Measurements from ENCODE around the gene HDAC8. TPM values are rescaled to one million over a fixed set of nuclear protein-coding genes. Genes with fewer than 3 reads are reported as not detected.

Gene HDAC8
- total RNA-seq, 2 experiments from 2014 or later = 5.8 to 6.8 TPM

DNA sequence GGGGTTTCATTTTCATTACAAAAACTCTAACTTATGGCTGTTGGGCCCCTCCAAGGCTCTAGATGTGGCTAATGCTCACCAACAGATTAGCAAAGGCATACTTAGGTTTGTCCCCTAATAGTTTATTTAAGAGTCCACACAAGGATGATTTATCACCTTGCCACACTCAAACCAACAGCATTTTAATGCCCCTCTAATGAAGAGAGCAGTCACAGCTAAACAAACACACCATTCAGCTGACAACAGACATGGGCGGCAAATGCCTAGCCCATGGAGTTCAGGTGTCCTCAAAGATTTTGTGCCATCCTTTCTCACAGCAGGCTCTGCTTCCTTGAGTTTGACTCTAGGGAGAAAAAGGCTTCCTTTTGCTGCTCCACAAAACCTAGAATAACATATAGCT is 205.1 kb downstream of the HDAC8 start:
- Mint-ChIP-seq H3K27ac (no peak overlapping the region), H3K4me3 (no peak overlapping the region), H3K9me3 (no peaks in the 10 kb centered on the region), H3K4me1 (ENCODE audit: low read depth) (no peaks in the 10 kb centered on the region), H3K36me3 (ENCODE audit: low read depth) (peaks cover 11% of the 10 kb centered on the region), H3K27me3 (no peaks in the 10 kb centered on the region)
- no peak overlapping the region for H3K27ac ChIP-seq (ENCODE audit: low read depth in 1 of 2, low read length in 2 of 2)
- ChIA-PET CTCF (no interaction called here), POLR2A (no interaction called here)
- intact Hi-C loops (cut with DNase I, micrococcal nuclease) = no loop called here
- no peaks in the 10 kb centered on the region for H3K9me3 ChIP-seq (ENCODE audit: control insufficient read depth in 1 of 2, insufficient read depth in 1 of 2, low read length in 2 of 2)
- DNase-seq (no peak), ATAC-seq (ENCODE audit: poor library complexity) (no peak)
- H3K36me3 ChIP-seq (ENCODE audit: insufficient read depth, low read length) = no peaks in the 10 kb centered on the region
- TF ChIP-seq CTCF (IDR thresholded peaks at IDR 0.05) = no peak
- no peaks in the 10 kb centered on the region for H3K27me3 ChIP-seq (ENCODE audit: control insufficient read depth in 1 of 2, insufficient read depth in 2 of 2, low read length in 2 of 2)
- H3K4me3 ChIP-seq (ENCODE audit: low read length) = no peak overlapping the region
- no peaks in the 10 kb centered on the region for H3K4me1 ChIP-seq (ENCODE audit: insufficient read depth, low read length)

DNA sequence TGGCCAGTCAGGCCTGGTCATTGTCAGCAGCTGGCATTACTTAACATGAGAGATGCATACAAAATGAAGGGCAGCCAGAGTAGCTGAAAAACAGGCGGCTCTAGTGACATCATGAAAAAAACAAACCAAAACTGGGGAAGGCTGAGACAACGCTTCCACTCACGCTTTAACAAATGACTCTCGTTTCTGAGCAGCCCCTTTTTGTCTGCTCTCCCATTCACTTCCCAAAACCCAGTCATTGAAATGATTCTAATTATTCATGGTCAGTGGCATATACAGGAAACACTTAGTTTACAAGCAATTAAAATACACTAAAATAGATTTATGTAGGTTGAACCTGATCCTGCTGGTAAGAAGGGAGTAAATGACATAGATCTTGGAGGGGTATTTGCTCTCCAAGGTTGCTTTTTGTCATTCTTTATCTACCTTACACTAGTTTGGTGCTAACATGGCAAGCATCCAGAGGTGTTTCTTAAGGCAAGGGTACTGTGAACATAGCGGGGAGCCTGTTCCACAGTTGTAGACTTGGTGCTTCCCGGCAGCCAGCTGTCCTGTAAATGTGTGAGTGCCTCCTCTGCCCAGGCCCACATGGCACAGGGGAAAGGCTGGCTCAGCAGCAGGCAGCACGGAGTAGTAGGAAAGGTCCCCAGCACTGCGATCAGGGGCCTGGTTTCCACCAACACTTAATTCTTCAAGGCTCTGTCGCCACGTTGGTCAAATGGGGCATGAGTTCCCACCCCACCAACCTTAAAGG is 205.8 kb downstream of the HDAC8 start:
- ChIA-PET CTCF (no interaction called here), POLR2A (no interaction called here)
- Histone ChIP-seq H3K4me3 (ENCODE audit: low read length) (no peak overlapping the region), H3K36me3 (ENCODE audit: insufficient read depth, low read length) (no peaks in the 10 kb centered on the region), H3K27me3 (ENCODE audit: control insufficient read depth in 1 of 2, insufficient read depth in 2 of 2, low read length in 2 of 2) (no peaks in the 10 kb centered on the region), H3K4me1 (ENCODE audit: insufficient read depth, low read length) (no peaks in the 10 kb centered on the region), H3K27ac (ENCODE audit: low read depth in 1 of 2, low read length in 2 of 2) (no peak overlapping the region), H3K9me3 (ENCODE audit: control insufficient read depth in 1 of 2, insufficient read depth in 1 of 2, low read length in 2 of 2) (no peaks in the 10 kb centered on the region)
- no peak for TF ChIP-seq CTCF (IDR thresholded peaks at IDR 0.05)
- Mint-ChIP-seq H3K9me3 (no peaks in the 10 kb centered on the region), H3K27me3 (no peaks in the 10 kb centered on the region), H3K4me3 (no peak overlapping the region), H3K27ac (no peak overlapping the region), H3K36me3 (ENCODE audit: low read depth) (peaks cover 12% of the 10 kb centered on the region), H3K4me1 (ENCODE audit: low read depth) (no peaks in the 10 kb centered on the region)
- no peak for ATAC-seq (ENCODE audit: poor library complexity)
- intact Hi-C loops (cut with DNase I, micrococcal nuclease) = no loop called here
- no peak for DNase-seq

GRCh38 chrX:72366178-72366577 is 206.5 kb downstream of the HDAC8 start:
- intact Hi-C loops (cut with DNase I, micrococcal nuclease) = no loop called here
- Histone ChIP-seq H3K27me3 (ENCODE audit: control insufficient read depth in 1 of 2, insufficient read depth in 2 of 2, low read length in 2 of 2) (no peaks in the 10 kb centered on the region), H3K9me3 (ENCODE audit: control insufficient read depth in 1 of 2, insufficient read depth in 1 of 2, low read length in 2 of 2) (no peaks in the 10 kb centered on the region), H3K36me3 (ENCODE audit: insufficient read depth, low read length) (no peaks in the 10 kb centered on the region), H3K4me1 (ENCODE audit: insufficient read depth, low read length) (no peaks in the 10 kb centered on the region), H3K4me3 (ENCODE audit: low read length) (no peak overlapping the region), H3K27ac (ENCODE audit: low read depth in 1 of 2, low read length in 2 of 2) (no peak overlapping the region)
- no peak for TF ChIP-seq CTCF (IDR thresholded peaks at IDR 0.05)
- Mint-ChIP-seq H3K36me3 (ENCODE audit: low read depth) (peaks cover 12% of the 10 kb centered on the region), H3K9me3 (no peaks in the 10 kb centered on the region), H3K4me1 (ENCODE audit: low read depth) (no peaks in the 10 kb centered on the region), H3K27ac (no peak overlapping the region), H3K27me3 (no peaks in the 10 kb centered on the region), H3K4me3 (no peak overlapping the region)
- ChIA-PET POLR2A (no interaction called here), CTCF (no interaction called here)
- no peak for DNase-seq
- ATAC-seq (ENCODE audit: poor library complexity) = no peak

Data from CD4-positive, alpha-beta T cell (primary cell).